CD4-positive, alpha-beta T cell treated with Interferon gamma for 1 hour (primary cell): ENCODE results near the gene NAA10.
A peak's percentile ranks its signal among the peaks of the same experiment; 100 is the strongest.
"Not testable (repeated sequence)": the region's sequence is repeated elsewhere in the genome, so short reads cannot be mapped to it uniquely, and the experiment has no call there.

Source experiments
- DNase-seq: peaks from one replicate; pipeline ENCODE4 v3.0.0-alpha.2; 2020

The NAA10 gene

GRCh38 chrX:153934762-153935325, at the start of gene NAA10:
Gene NAA10, minus strand, starts transcription at chrX:153935037. Its CDS starts 133 bp downstream, at chrX:153934904.
- peak; percentile 68 for DNase-seq

- DNase-seq = peak; percentile 44
Observed at GRCh38 chrX:153983321-153983801, 48.5 kb upstream of the NAA10 start.

GRCh38 chrX:153981771-153982533, 47.1 kb upstream of the NAA10 start:
- peak; percentile 69 for DNase-seq

DNA sequence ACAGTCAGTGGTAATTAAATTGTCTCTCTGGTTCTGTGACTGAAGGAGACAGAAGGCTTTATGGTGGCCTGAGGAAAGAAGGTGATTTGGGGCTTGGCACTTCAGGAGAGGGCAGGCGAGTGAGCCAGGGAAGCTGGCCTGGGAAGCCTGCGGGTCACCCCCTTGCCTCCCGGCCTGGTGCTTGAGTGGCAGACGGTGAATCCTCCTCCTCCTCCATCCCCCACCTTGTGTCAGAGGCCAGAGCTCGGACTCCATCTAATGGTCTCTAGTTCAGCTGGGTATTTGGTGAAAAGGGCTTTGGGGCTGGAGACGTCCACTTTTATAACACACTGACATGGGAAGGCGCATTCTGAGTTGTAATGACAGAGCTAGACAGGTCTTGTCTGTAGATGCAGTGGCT, 46.4 kb upstream of the NAA10 start:
- no peak for DNase-seq

- DNase-seq = not testable (repeated sequence)
Observed at GRCh38 chrX:153980394-153980793, 45.6 kb upstream of the NAA10 start.

DNA sequence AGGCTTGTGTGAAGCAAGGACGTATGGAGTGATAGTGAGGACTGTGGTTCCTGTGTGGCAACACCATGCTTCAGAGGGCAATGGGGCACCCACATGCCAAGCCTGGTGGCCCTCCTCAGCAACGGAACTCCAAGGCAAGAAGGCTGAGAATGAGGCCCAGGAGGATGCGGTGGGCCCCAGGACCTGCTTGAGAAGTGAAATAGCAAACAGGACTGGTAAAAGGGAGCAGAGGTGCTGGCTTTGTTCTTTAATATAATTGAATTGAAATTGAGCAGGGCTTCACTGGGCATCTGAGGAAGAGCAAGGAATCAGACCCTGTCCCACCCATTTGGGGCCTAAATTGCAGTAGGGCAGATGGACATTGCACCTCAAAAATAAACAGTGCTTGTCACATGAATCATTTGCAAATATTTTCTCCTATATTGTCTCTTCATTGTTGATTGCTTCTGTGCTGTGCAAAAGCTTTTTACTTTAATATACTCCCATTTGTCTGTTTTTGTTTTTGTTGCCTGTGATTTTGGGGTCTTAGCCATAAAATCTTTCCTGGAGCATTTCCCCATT, 40.0 kb upstream of the NAA10 start:
- no peak for DNase-seq

DNA sequence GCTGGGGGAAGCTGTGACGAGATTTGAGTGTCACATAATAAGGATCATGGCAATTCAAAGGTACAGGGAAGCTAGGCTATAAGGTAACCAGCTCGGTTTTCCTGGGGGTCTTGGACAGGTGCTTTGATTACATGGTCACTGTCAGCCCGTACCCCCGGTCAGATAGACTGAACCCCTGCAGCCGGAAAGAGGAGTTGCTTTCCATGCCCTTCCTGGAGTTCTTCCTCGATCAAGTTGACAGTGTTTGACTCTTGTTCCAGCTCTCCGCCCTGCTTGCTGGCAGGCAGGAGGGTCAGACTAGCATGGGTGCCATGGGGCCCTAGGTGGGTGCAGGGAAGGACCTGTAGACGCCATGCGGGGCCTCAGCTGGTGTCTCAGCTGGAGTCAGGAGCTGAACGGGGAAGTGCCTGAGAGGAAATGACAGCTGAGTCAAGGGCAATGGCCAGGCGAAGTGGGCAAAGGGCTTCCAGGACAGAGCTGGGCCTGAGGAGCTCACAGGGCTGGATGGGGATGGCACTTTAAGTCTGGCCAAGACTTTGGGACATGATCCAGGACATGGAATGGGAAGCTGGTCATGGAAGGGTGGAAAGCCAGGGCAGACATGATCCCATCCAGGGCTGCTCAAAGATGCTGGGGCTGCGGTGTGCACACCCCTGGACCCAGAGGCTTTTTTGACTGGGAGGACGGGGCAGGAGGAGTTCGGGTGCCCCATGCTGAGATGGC, 39.3 kb upstream of the NAA10 start:
- no peak for DNase-seq

GRCh38 chrX:153973127-153974002, 38.5 kb upstream of the NAA10 start:
- no peak for DNase-seq

- DNase-seq = peak; percentile 90
Observed at GRCh38 chrX:153972368-153973126, 37.7 kb upstream of the NAA10 start, which contains the start of gene TMEM187. Gene TMEM187, plus strand, starts transcription at chrX:153972754. Its CDS starts 9,309 bp downstream, at chrX:153982063.

- DNase-seq = peak; percentile 94
Observed at GRCh38 chrX:153971450-153972367, 36.9 kb upstream of the NAA10 start, which contains the start of gene HCFC1. Gene HCFC1, minus strand, starts transcription at chrX:153971818. Its CDS starts 978 bp downstream, at chrX:153970840.

- peak; percentile 92 for DNase-seq
Observed at GRCh38 chrX:153971124-153971449, 36.2 kb upstream of the NAA10 start.

GRCh38 chrX:153970357-153971123, 35.7 kb upstream of the NAA10 start:
- DNase-seq = peak; percentile 30

DNA sequence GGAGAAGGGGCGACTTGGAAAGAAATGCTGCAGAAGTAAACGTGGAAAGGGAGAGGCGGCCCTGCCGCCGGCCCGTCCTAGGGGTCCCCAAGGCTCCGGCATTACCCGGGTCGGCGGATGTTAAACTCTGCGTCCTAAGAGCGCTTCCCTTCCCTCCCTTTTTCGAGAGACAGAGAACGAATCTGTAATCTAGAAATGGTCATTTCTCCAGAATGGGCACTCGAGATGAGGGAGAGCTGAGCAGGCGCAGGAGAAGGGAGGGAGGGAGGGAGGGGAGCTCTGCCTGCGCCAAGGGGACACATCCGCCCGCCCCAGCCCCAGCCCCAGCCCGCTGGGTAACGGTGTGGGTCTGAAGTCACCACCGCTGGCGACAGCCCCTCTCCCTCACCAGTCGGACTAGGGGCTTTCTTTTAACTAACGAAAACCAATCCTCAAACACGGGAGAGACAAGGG, 35.1 kb upstream of the NAA10 start:
- no peak for DNase-seq

GRCh38 chrX:153969125-153969903, 34.5 kb upstream of the NAA10 start:
- no peak for DNase-seq

DNA sequence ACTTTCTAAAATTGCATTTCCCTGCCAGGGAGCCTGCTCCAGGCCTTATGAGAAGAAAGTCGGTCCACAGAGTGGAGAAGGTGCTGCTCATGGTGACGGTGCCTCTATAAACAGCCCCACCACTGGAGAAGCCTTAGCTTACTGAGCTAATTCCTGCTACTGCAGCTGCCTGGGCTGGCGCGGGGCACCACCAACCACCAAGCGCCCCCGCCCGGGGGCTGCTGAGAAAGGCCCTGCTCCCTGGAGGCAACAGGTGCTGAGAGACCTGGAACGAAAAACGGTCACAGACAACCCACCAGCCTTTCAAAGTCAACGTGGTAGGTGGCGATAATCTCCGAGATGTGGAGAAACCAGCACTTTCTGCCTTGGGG, 33.9 kb upstream of the NAA10 start:
- peak; percentile 48 for DNase-seq

GRCh38 chrX:153968255-153968654, 33.4 kb upstream of the NAA10 start:
- no peak for DNase-seq

GRCh38 chrX:153967536-153968224, 32.8 kb upstream of the NAA10 start:
- DNase-seq = peak; percentile 46
